ENCODE measurements around the gene INO80C.

Gene INO80C

DNA sequence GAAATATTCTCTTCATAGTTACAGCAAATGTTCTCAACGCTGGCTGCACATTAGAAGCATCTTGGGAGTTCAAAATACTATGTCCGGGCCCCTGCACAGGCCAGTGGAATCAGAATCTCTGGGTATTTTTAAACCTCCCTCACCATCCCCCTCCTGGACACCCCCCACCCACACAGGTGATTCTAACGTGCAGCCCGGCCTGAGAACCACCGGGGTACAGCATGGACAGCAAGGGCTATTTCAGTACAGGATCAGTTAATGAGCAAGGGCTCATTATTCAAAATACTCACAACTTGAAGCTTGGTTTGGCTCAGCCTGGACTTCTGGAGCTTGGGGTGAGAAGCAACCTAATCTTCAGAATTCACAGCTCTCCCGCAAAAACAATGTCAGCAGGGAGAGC lies 31.4 kb downstream of the INO80C start:
- Histone ChIP-seq H3K4me3 (ENCODE audit: low read depth, low read length) (no peak overlapping the region), H3K36me3 (no peaks in the 10 kb centered on the region), H3K27ac (peak overlapping the region; percentile 4; the same call in 1 of the 2 replicates), H3K9me3 (ENCODE audit: severe bottlenecking) (no peaks in the 10 kb centered on the region), H3K27me3 (ENCODE audit: insufficient read depth, low read depth, severe bottlenecking) (no peaks in the 10 kb centered on the region)
- TF ChIP-seq CTCF (IDR thresholded peaks at IDR 0.05; ENCODE audit: low read depth, low read length), result no peak
- no peak for DNase-seq

- DNase-seq, result no peak
- H3K27ac ChIP-seq, result no peak overlapping the region
- TF ChIP-seq CTCF (IDR thresholded peaks at IDR 0.05; ENCODE audit: low read depth, low read length), result no peak
- no peaks in the 10 kb centered on the region for H3K36me3 ChIP-seq
- H3K9me3 ChIP-seq (ENCODE audit: severe bottlenecking), result no peaks in the 10 kb centered on the region
- H3K27me3 ChIP-seq (ENCODE audit: insufficient read depth, low read depth, severe bottlenecking), result no peaks in the 10 kb centered on the region
- no peak overlapping the region for H3K4me3 ChIP-seq (ENCODE audit: low read depth, low read length)
Observed at GRCh38 chr18:35465329-35465728, 32.4 kb downstream of the INO80C start.

- Histone ChIP-seq H3K36me3 (no peaks in the 10 kb centered on the region), H3K27ac (no peak overlapping the region), H3K27me3 (ENCODE audit: insufficient read depth, low read depth, severe bottlenecking) (no peaks in the 10 kb centered on the region), H3K9me3 (ENCODE audit: severe bottlenecking) (no peaks in the 10 kb centered on the region), H3K4me3 (ENCODE audit: low read depth, low read length) (no peak overlapping the region)
- DNase-seq, result no peak
- TF ChIP-seq CTCF (IDR thresholded peaks at IDR 0.05; ENCODE audit: low read depth, low read length), result no peak
Observed at GRCh38 chr18:35464831-35465279, 32.9 kb downstream of the INO80C start.

GRCh38 chr18:35463827-35464226 lies 33.9 kb downstream of the INO80C start:
- Histone ChIP-seq H3K36me3 (no peaks in the 10 kb centered on the region), H3K27ac (no peak overlapping the region), H3K27me3 (ENCODE audit: insufficient read depth, low read depth, severe bottlenecking) (no peaks in the 10 kb centered on the region), H3K9me3 (ENCODE audit: severe bottlenecking) (no peaks in the 10 kb centered on the region), H3K4me3 (ENCODE audit: low read depth, low read length) (no peak overlapping the region)
- no peak for DNase-seq
- TF ChIP-seq CTCF (IDR thresholded peaks at IDR 0.05; ENCODE audit: low read depth, low read length), result no peak

- TF ChIP-seq CTCF (IDR thresholded peaks at IDR 0.05; ENCODE audit: low read depth, low read length), result no peak
- Histone ChIP-seq H3K36me3 (no peaks in the 10 kb centered on the region), H3K9me3 (ENCODE audit: severe bottlenecking) (no peaks in the 10 kb centered on the region), H3K27me3 (ENCODE audit: insufficient read depth, low read depth, severe bottlenecking) (no peaks in the 10 kb centered on the region), H3K4me3 (ENCODE audit: low read depth, low read length) (no peak overlapping the region), H3K27ac (no peak overlapping the region)
- no peak for DNase-seq
Observed at GRCh38 chr18:35463050-35463449, 34.7 kb downstream of the INO80C start.

DNA sequence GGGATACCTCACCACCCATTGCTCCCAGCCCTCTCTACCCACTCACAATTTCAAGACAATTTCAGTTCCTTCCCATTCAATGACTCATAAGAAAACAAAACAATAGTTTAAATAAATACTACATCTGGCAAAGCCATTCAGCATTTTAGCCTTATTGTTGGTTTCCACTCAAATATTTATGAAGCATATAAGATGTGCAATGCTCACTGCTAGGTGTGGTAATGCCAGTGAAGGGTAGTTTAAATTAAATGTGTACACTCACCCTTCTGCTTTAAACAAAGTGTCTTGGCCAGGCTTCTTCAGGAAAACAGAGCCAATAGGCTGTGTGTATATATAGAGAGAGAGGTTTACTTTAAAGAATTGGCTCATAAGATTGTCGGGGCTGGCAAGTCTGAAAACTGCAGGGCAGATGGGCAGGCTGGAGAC lies 37.0 kb downstream of the INO80C start:
- Histone ChIP-seq H3K27ac (no peak overlapping the region), H3K9me3 (ENCODE audit: severe bottlenecking) (no peaks in the 10 kb centered on the region), H3K27me3 (ENCODE audit: insufficient read depth, low read depth, severe bottlenecking) (no peaks in the 10 kb centered on the region), H3K36me3 (no peaks in the 10 kb centered on the region), H3K4me3 (ENCODE audit: low read depth, low read length) (no peak overlapping the region)
- no peak for DNase-seq
- no peak for TF ChIP-seq CTCF (IDR thresholded peaks at IDR 0.05; ENCODE audit: low read depth, low read length)
